ENCODE data around the gene PCNP.

Gene PCNP

DNA sequence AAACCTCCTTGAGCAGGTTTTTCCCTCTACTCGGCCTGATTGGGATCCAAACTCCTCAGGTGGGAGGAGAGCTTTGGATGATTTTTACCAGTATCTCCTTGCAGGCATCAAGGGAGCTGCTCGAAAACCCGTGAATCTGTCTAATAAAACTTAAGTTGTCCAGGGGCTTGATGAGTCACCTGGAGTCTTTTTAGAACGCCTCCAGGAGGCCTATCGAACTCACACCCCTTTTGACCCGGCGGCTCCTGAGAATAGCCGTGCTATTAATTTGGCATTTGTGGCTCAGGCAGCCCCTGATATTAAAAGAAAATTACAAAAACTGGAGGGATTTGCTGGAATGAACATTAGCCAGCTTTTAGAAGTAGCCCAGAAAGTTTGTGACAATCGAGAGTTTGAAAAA is 61.4 kb downstream of the PCNP start:
- Histone ChIP-seq H3F3A (ENCODE audit: insufficient read depth) (no peaks in the 10 kb centered on the region), H3K9ac (ENCODE audit: low read length) (no peak overlapping the region), H3K9me2 (replicated peaks; ENCODE audit: insufficient read depth, low read length) (no peaks in the 10 kb centered on the region), H3K79me2 (ENCODE audit: insufficient read depth, low read length) (no peaks in the 10 kb centered on the region), H3K27me3 (ENCODE audit: low read length) (no peaks in the 10 kb centered on the region), H2AFZ (ENCODE audit: low read depth, low read length, severe bottlenecking) (peak overlapping the region; percentile 73), H3K36me3 (ENCODE audit: low read length) (no peaks in the 10 kb centered on the region), H3K9me3 (ENCODE audit: insufficient read depth, low read length) (no peaks in the 10 kb centered on the region), H3K4me3 (ENCODE audit: insufficient read depth, low read length, poor library complexity, severe bottlenecking) (no peak overlapping the region), H3K27ac (ENCODE audit: low read depth, low read length) (no peak overlapping the region), H4K20me1 (ENCODE audit: low read depth, low read length) (no peaks in the 10 kb centered on the region), H3K4me2 (ENCODE audit: low read depth, low read length, poor library complexity, severe bottlenecking) (no peak overlapping the region)
- TF ChIP-seq EZH2phosphoT487 (conservative IDR thresholded peaks at IDR 0.05; ENCODE audit: low read length): no peak
- TF ChIP-seq, protein P1, sequence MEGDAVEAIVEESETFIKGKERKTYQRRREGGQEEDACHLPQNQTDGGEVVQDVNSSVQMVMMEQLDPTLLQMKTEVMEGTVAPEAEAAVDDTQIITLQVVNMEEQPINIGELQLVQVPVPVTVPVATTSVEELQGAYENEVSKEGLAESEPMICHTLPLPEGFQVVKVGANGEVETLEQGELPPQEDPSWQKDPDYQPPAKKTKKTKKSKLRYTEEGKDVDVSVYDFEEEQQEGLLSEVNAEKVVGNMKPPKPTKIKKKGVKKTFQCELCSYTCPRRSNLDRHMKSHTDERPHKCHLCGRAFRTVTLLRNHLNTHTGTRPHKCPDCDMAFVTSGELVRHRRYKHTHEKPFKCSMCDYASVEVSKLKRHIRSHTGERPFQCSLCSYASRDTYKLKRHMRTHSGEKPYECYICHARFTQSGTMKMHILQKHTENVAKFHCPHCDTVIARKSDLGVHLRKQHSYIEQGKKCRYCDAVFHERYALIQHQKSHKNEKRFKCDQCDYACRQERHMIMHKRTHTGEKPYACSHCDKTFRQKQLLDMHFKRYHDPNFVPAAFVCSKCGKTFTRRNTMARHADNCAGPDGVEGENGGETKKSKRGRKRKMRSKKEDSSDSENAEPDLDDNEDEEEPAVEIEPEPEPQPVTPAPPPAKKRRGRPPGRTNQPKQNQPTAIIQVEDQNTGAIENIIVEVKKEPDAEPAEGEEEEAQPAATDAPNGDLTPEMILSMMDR (IDR thresholded peaks at IDR 0.05; ENCODE audit: insufficient read depth, low read length, poor library complexity, severe bottlenecking): no peak

DNA sequence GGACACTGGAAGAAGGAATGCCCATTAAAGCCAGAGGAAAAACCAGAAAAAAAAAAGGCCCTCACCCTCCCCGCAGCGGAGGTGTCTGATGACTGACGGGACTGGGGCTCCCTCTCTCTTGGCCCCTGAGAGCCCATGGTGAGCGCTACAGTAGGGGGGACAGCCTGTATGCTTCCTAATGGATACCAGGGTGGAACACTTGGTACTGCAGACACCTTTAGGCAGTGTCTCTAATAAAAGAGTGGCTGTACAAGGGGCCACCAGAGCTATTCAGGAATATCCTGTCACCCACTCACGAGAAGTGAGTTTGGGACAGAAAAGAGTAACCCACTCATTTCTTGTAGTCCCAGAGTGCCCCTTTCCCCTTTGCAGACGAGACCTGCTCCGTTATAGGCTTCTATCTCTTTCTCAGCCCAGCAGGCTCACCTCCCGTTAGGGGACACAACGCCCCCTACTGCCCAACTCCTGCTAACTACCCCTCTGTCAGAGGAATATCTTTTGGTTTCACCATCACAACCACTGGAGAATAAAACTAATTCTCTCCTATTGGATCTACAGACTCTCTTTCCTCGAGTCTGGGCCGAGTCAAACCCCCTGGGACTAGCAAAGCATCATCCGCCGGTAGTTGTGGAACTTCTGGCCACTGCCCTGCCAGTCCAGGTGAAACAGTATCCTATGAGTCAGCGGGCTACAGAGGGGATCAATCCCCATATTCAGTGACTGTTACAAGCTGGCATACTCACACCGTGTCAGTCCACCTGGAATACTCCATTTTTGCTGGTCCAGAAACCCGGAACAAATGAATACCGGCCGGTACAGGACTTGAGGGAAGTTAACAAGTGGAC is 62.2 kb downstream of the PCNP start:
- H3K9me2 ChIP-seq (replicated peaks; ENCODE audit: insufficient read depth, low read length): no peaks in the 10 kb centered on the region
- H3K27me3 ChIP-seq (ENCODE audit: low read length): no peaks in the 10 kb centered on the region
- H3K27ac ChIP-seq (ENCODE audit: low read depth, low read length): no peak overlapping the region
- no peak for TF ChIP-seq EZH2phosphoT487 (conservative IDR thresholded peaks at IDR 0.05; ENCODE audit: low read length)
- TF ChIP-seq, protein P1 (IDR thresholded peaks at IDR 0.05; ENCODE audit: insufficient read depth, low read length, poor library complexity, severe bottlenecking): peak; percentile 65
- H2AFZ ChIP-seq (ENCODE audit: low read depth, low read length, severe bottlenecking): peak overlapping the region; percentile 73
- H3K9ac ChIP-seq (ENCODE audit: low read length): no peak overlapping the region; the same call in 1 of the 2 replicates
- H4K20me1 ChIP-seq (ENCODE audit: low read depth, low read length): no peaks in the 10 kb centered on the region
- no peaks in the 10 kb centered on the region for H3K79me2 ChIP-seq (ENCODE audit: insufficient read depth, low read length)
- peak overlapping the region; percentile 21 for H3K4me2 ChIP-seq (ENCODE audit: low read depth, low read length, poor library complexity, severe bottlenecking)
- no peaks in the 10 kb centered on the region for H3F3A ChIP-seq (ENCODE audit: insufficient read depth)
- H3K4me3 ChIP-seq (ENCODE audit: insufficient read depth, low read length, poor library complexity, severe bottlenecking): no peak overlapping the region
- no peaks in the 10 kb centered on the region for H3K36me3 ChIP-seq (ENCODE audit: low read length)
- no peaks in the 10 kb centered on the region for H3K9me3 ChIP-seq (ENCODE audit: insufficient read depth, low read length)

DNA sequence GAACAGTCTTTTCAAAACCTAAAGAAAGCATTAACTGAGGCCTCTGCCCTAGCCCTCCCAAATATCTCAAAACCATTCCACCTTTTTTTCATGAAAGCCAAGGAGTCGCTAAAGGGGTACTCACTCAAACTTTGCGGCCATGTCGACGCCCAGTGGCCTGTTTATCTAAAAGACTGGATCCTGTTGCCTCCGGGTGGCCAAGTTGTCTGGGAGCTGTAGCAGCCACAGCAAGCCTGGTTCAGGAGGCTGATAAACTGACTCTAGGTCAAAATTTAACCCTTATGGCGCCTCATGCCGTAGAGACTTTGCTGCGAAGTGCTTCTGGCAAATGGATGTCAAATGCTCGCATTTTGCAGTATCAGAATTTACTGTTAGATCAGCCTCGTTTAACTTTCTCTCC is 63.5 kb downstream of the PCNP start:
- H3K4me2 ChIP-seq (ENCODE audit: low read depth, low read length, poor library complexity, severe bottlenecking): no peak overlapping the region
- H3K9me2 ChIP-seq (replicated peaks; ENCODE audit: insufficient read depth, low read length): no peaks in the 10 kb centered on the region
- H4K20me1 ChIP-seq (ENCODE audit: low read depth, low read length): no peaks in the 10 kb centered on the region
- no peaks in the 10 kb centered on the region for H3K36me3 ChIP-seq (ENCODE audit: low read length)
- TF ChIP-seq, protein P1 (IDR thresholded peaks at IDR 0.05; ENCODE audit: insufficient read depth, low read length, poor library complexity, severe bottlenecking): no peak
- TF ChIP-seq EZH2phosphoT487 (conservative IDR thresholded peaks at IDR 0.05; ENCODE audit: low read length): no peak
- no peak overlapping the region for H3K27ac ChIP-seq (ENCODE audit: low read depth, low read length)
- no peaks in the 10 kb centered on the region for H3K27me3 ChIP-seq (ENCODE audit: low read length)
- H2AFZ ChIP-seq (ENCODE audit: low read depth, low read length, severe bottlenecking): no peak overlapping the region
- H3K4me3 ChIP-seq (ENCODE audit: insufficient read depth, low read length, poor library complexity, severe bottlenecking): no peak overlapping the region
- no peaks in the 10 kb centered on the region for H3F3A ChIP-seq (ENCODE audit: insufficient read depth)
- H3K9ac ChIP-seq (ENCODE audit: low read length): no peak overlapping the region
- H3K9me3 ChIP-seq (ENCODE audit: insufficient read depth, low read length): no peaks in the 10 kb centered on the region
- H3K79me2 ChIP-seq (ENCODE audit: insufficient read depth, low read length): no peaks in the 10 kb centered on the region
